Thyroid gland (tissue), 4 donors: ENCODE results near the gene PHIP.

Experiments
- POLR2A ChIP-seq, 2 donors: fragments of 450-650 bp; IDR thresholded peaks; one replicate each; pipeline ENCODE4 v1.6.1; 2017; ENCODE audit warnings: antibody characterized with exemption in 2 of 2, mild to moderate bottlenecking in 2 of 2, moderate library complexity in 1 of 2
- TF ChIP-seq, protein P1 (sequence below), 6 experiments: fragments of 200-600 bp in 3 of 6; fragments of 450-650 bp in 3 of 6; sonication (generic) in 3 of 6; IDR thresholded peaks; one replicate each; pipeline ENCODE4 v1.5.1; 2016 to 2019; ENCODE audit warnings: antibody characterized with exemption in 6 of 6, mild to moderate bottlenecking in 2 of 6, inconsistent platforms in 1 of 6, moderate library complexity in 1 of 6

DNA sequence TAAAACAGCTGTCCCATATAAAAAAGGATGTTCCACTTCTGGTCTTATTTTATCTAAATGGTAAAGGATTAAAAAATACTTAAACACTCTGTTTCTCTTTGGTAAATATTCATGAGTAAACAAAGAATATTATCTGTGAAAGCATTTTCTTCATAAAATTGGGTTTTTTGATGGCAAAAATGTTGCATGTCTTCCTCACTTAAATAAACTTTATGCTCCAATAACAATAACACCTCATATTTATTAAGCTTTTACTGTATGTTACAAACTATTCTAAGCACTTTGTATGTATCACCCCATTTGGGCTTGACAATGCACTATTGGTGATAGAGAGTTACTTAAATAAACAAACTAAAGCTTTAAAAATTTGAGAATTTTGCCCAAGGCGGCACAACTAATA, 91.9 kb downstream of the PHIP start:
- TF ChIP-seq, protein P1, sequence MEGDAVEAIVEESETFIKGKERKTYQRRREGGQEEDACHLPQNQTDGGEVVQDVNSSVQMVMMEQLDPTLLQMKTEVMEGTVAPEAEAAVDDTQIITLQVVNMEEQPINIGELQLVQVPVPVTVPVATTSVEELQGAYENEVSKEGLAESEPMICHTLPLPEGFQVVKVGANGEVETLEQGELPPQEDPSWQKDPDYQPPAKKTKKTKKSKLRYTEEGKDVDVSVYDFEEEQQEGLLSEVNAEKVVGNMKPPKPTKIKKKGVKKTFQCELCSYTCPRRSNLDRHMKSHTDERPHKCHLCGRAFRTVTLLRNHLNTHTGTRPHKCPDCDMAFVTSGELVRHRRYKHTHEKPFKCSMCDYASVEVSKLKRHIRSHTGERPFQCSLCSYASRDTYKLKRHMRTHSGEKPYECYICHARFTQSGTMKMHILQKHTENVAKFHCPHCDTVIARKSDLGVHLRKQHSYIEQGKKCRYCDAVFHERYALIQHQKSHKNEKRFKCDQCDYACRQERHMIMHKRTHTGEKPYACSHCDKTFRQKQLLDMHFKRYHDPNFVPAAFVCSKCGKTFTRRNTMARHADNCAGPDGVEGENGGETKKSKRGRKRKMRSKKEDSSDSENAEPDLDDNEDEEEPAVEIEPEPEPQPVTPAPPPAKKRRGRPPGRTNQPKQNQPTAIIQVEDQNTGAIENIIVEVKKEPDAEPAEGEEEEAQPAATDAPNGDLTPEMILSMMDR (IDR thresholded peaks at IDR 0.05): no peak
- no peak for TF ChIP-seq POLR2A (IDR thresholded peaks at IDR 0.05)
